SK-N-MC (cell line): ENCODE results near the gene RREB1.

Experiments
- EZH2 ChIP-seq: fragments of 200-600 bp; sonication (generic); IDR thresholded peaks from one replicate; pipeline ENCODE4 v1.6.1; 2017; ENCODE audit warnings: antibody characterized with exemption
- FOXP2 ChIP-seq: optimal IDR thresholded peaks from 2 replicates; pipeline ENCODE3; 2011; ENCODE audit warnings: mild to moderate bottlenecking, moderate library complexity; ENCODE audit not compliant: insufficient read depth; ENCODE audit errors: extremely low read length, control extremely low read depth
- POLR2AphosphoS5 ChIP-seq: IDR thresholded peaks from 2 replicates; pipeline ENCODE4 v1.6.1; 2012; ENCODE audit warnings: mild to moderate bottlenecking, low read depth, low read length, borderline replicate concordance

DNA sequence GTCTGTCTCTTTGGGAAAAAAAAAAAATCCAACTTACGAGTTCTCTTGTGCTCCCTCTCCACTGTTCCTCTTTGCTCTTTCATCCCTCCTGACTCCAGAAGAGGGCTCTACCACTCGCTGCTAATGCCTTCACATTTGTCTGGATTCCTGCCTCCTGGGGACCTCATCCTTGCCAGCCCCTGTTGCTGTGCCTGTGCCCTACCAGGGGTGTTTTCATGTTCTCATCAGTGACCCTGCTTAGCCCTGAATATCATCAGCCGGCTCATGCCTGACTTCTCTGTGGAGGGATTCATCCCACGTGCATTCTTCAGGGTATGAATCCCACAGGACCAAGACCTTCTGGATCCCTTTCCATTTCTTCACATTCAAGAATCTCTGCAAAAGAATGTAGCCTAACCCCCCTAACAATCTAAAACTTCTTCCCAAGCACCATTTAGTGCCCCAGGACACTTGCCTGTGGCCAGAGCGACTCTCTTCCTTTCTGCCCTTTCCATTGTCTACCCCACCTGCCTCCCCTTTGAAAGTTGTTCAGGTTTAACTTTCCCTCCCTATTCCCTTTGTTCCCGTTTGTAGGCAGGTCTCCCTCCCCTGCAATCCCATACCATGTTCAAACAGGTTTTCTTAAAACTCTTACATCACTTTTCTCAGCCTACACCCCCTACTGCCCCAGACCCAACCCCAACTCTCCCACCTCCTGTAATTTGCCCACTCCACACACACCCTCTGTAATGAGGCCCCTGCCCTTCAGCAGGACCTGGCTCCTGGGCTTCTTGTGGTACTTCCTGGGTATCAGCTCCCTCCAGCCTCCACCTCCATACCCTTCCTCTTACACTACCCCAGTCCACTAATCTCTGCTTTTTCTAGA is 50.2 kb downstream of the RREB1 start:
- no peak for TF ChIP-seq POLR2AphosphoS5
- no peak for TF ChIP-seq EZH2
- TF ChIP-seq FOXP2, result no peak
